Caco-2 (cell line): ENCODE results near the gene CDC14A. TPM values are rescaled to one million over a fixed set of nuclear protein-coding genes. Genes with fewer than 3 reads are reported as not detected.

Source experiments
- BruUV-seq: library from RNA; stranded (reverse); fragments of 400-500 nt; replicated peaks from 2 replicates; lab custom pipeline; 2021; lab: Mats Ljungman, UMichigan
- CTCF ChIA-PET: fragments of 300-600 bp; sonication (Branson Sonifier 250); formaldehyde crosslinking; loops from one replicate; lab custom pipeline; 2022; ENCODE audit warnings: antibody characterized with exemption; lab: Charles Lee
- POLR2A ChIA-PET: fragments of 300-600 bp; sonication (Branson Sonifier 250); formaldehyde crosslinking; loops from one replicate; lab custom pipeline; 2022; ENCODE audit warnings: antibody characterized with exemption; lab: Charles Lee
- DNase-seq, 2 experiments: peaks; one replicate each; pipeline versions ENCODE4 v3.0.0 to v3.0.0-alpha.2; 2020 to 2022
- H3K27me3 ChIP-seq: replicated peaks from 2 replicates; pipeline ENCODE4 v1.6.0; 2011; ENCODE audit warnings: low read length; ENCODE audit not compliant: control insufficient read depth, insufficient read depth
- H3K36me3 ChIP-seq: 2 replicates; pipeline ENCODE4 v1.5.1; 2011; ENCODE audit warnings: low read length; ENCODE audit not compliant: control insufficient read depth, insufficient read depth
- H3K4me1 ChIP-seq: fragments of 250-450 bp; sonication (Bioruptor Pico); 2 replicates; pipeline ENCODE4 v1.5.1; 2020; ENCODE audit warnings: mild to moderate bottlenecking
- H3K4me3 ChIP-seq: 2 replicates; pipeline ENCODE4 v1.5.1; 2011; ENCODE audit warnings: low read depth, mild to moderate bottlenecking, control low read depth, low read length
- H3K9me3 ChIP-seq: fragments of 250-450 bp; sonication (Bioruptor Pico); 2 replicates; pipeline ENCODE4 v1.5.1; 2020; ENCODE audit warnings: mild to moderate bottlenecking, moderate library complexity
- H3K27ac Mint-ChIP-seq: one replicate; pipeline ENCODE4 v1.8.0; 2022; ENCODE audit warnings: mixed read lengths; ENCODE audit not compliant: unreplicated experiment
- H3K27me3 Mint-ChIP-seq: one replicate; pipeline ENCODE4 v1.8.0; 2022; ENCODE audit warnings: mixed read lengths; ENCODE audit not compliant: insufficient read depth, unreplicated experiment
- H3K36me3 Mint-ChIP-seq: one replicate; pipeline ENCODE4 v1.8.0; 2022; ENCODE audit warnings: mild to moderate bottlenecking, mixed read lengths; ENCODE audit not compliant: insufficient read depth, unreplicated experiment
- H3K4me1 Mint-ChIP-seq: one replicate; pipeline ENCODE4 v1.8.0; 2022; ENCODE audit warnings: low read depth, mixed read lengths; ENCODE audit not compliant: unreplicated experiment
- H3K4me3 Mint-ChIP-seq: one replicate; pipeline ENCODE4 v1.8.0; 2022; ENCODE audit warnings: mild to moderate bottlenecking, moderate library complexity, mixed read lengths; ENCODE audit not compliant: unreplicated experiment
- H3K9me3 Mint-ChIP-seq: one replicate; pipeline ENCODE4 v1.8.0; 2022; ENCODE audit warnings: mixed read lengths; ENCODE audit not compliant: unreplicated experiment
- intact Hi-C: fragments of 100-400 bp; cut with micrococcal nuclease; formaldehyde crosslinking; loops from one replicate; pipeline ENCODE4 v1.10.0; 2022; ENCODE audit not compliant: unreplicated experiment
- total RNA-seq: library from RNA; stranded (reverse); gene quantifications from 2 replicates; pipeline ENCODE4 v1.2.3, GENCODE V29; 2022
- TF ChIP-seq, protein P1 (sequence below), 2 experiments: fragments of 200-600 bp in 1 of 2; IDR thresholded peaks; 1 replicate in 1 of 2; 2 replicates in 1 of 2; pipeline versions ENCODE4 v1.5.1 to v1.8.0; 2011 to 2022; ENCODE audit warnings: antibody characterized with exemption in 1 of 2, control low read depth in 1 of 2, inconsistent platforms in 1 of 2, low read depth in 1 of 2, low read length in 1 of 2, mild to moderate bottlenecking in 1 of 2, moderate library complexity in 1 of 2; ENCODE audit not compliant: insufficient read depth in 1 of 2, severe bottlenecking in 1 of 2, unreplicated experiment in 1 of 2

Gene CDC14A
- total RNA-seq, 1 experiment from 2014 or later = 7.3 TPM

DNA sequence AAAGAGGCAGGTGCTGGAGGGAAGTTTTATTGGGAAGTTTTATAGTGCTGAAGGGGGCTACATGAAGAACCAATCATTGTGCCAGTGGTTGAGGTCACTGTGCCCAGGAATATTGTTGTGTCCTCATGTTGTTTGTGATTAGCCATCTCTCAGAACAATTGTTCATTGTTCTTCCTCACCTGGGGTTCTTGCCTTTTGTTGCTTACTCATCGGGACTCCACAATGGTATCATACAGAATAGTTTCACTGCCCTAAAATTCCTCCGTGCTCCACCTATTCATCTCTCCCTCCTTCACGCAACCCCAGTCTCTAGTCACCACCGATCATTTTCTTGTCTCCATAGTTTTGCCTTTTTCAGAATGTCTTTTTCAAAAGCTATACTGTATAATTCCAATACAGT is 38.9 kb upstream of the CDC14A start:
- H3K4me1 Mint-ChIP-seq = no peaks in the 10 kb centered on the region
- no peaks in the 10 kb centered on the region for H3K36me3 Mint-ChIP-seq
- POLR2A ChIA-PET = no interaction called here

DNA sequence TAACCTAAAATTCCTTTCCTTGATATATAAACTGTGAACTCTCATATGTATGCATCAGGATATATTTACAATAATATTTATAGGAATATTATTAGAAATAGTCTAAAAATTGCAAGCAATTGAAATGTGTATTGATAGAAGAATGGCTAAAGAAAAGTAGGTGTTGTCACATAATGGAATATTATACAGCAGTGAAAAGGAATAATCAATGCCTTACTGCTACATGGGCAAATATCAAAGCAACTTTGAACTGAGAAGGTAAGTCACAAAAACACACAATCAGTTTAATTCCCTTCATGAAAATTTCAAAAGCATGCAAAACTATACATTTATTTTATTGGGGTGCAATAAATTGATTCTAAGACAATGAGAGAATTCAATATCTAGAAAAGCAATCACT is 35.7 kb upstream of the CDC14A start:
- TF ChIP-seq, protein P1, sequence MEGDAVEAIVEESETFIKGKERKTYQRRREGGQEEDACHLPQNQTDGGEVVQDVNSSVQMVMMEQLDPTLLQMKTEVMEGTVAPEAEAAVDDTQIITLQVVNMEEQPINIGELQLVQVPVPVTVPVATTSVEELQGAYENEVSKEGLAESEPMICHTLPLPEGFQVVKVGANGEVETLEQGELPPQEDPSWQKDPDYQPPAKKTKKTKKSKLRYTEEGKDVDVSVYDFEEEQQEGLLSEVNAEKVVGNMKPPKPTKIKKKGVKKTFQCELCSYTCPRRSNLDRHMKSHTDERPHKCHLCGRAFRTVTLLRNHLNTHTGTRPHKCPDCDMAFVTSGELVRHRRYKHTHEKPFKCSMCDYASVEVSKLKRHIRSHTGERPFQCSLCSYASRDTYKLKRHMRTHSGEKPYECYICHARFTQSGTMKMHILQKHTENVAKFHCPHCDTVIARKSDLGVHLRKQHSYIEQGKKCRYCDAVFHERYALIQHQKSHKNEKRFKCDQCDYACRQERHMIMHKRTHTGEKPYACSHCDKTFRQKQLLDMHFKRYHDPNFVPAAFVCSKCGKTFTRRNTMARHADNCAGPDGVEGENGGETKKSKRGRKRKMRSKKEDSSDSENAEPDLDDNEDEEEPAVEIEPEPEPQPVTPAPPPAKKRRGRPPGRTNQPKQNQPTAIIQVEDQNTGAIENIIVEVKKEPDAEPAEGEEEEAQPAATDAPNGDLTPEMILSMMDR (IDR thresholded peaks at IDR 0.05; ENCODE audit: insufficient read depth in 1 of 2, low read depth in 1 of 2, low read length in 1 of 2, severe bottlenecking in 1 of 2, unreplicated experiment in 1 of 2) = no peak
- peaks cover 22% of the 10 kb centered on the region for H3K9me3 ChIP-seq
- Mint-ChIP-seq H3K27ac (no peak overlapping the region), H3K4me3 (no peak overlapping the region), H3K9me3 (peaks cover 12% of the 10 kb centered on the region), H3K27me3 (no peaks in the 10 kb centered on the region), H3K36me3 (no peaks in the 10 kb centered on the region), H3K4me1 (peaks cover 7% of the 10 kb centered on the region)
- no peak overlapping the region for H3K4me3 ChIP-seq
- no peak for DNase-seq
- peaks cover 23% of the 10 kb centered on the region for H3K4me1 ChIP-seq
- no TSS peak for BruUV-seq
- H3K27me3 ChIP-seq = no peaks in the 10 kb centered on the region
- POLR2A ChIA-PET = no interaction called here
- CTCF ChIA-PET = no interaction called here
- no peaks in the 10 kb centered on the region for H3K36me3 ChIP-seq
- intact Hi-C loops = no loop called here

More for the DNA sequence above, 38.9 kb upstream of the CDC14A start:
- no peaks in the 10 kb centered on the region for H3K4me1 ChIP-seq
- TF ChIP-seq, protein P1 (IDR thresholded peaks at IDR 0.05; ENCODE audit: insufficient read depth in 1 of 2, low read depth in 1 of 2, low read length in 1 of 2, severe bottlenecking in 1 of 2, unreplicated experiment in 1 of 2) = no peak
- no peak overlapping the region for H3K4me3 ChIP-seq
- Mint-ChIP-seq H3K9me3 (no peaks in the 10 kb centered on the region), H3K27me3 (no peaks in the 10 kb centered on the region), H3K4me3 (no peak overlapping the region), H3K27ac (no peak overlapping the region)
- CTCF ChIA-PET = no interaction called here
- BruUV-seq = no TSS peak
- peaks cover 11% of the 10 kb centered on the region for H3K9me3 ChIP-seq
- H3K27me3 ChIP-seq = no peaks in the 10 kb centered on the region
- DNase-seq = no peak
- intact Hi-C loops = no loop called here
- no peaks in the 10 kb centered on the region for H3K36me3 ChIP-seq

DNA sequence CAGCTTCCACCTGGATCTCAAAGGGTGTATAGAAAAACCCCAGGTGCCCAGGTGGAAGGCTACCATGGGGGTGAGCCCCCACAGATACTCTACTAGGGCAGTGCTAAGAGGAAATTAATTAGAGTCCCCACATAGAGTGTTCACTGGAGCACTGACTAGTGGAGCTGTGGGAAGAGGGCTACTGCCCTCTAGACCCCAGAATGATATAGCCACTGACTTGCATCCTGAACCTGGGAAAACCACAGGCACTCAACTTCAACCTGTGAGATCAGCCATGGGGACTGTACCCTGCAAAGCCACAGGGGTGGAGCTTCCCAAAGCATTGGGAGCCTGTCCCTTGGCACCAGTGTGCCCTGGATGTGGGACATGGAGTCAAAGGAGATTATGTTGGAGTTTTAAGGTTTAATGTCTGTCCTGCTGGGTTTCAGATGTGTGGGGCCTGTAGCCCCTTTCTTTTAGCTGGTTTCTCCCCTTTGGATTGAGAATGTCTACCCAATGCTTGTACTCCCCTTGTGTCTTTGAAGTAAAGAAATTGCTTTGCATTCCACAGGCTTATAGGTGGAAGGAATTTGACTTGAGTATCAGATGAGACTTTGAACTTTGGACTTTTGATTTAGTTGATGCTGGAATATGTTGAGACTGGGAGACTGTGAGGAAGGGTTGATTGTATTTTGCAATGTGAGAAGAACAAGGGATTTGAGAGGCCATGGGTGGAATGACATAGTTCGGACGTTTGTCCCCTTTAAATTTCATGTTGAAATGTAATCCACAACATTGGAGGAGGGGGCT is 31.8 kb upstream of the CDC14A start:
- H3K4me3 ChIP-seq = no peak overlapping the region
- H3K27me3 Mint-ChIP-seq = no peaks in the 10 kb centered on the region
- no peaks in the 10 kb centered on the region for H3K36me3 ChIP-seq
- no peaks in the 10 kb centered on the region for H3K36me3 Mint-ChIP-seq
- BruUV-seq = no TSS peak
- H3K27me3 ChIP-seq = no peaks in the 10 kb centered on the region
- peaks cover 12% of the 10 kb centered on the region for H3K9me3 Mint-ChIP-seq
- TF ChIP-seq, protein P1 (IDR thresholded peaks at IDR 0.05; ENCODE audit: insufficient read depth in 1 of 2, low read depth in 1 of 2, low read length in 1 of 2, severe bottlenecking in 1 of 2, unreplicated experiment in 1 of 2) = no peak
- peaks cover 22% of the 10 kb centered on the region for H3K9me3 ChIP-seq
- H3K4me1 Mint-ChIP-seq = peaks cover 21% of the 10 kb centered on the region
- CTCF ChIA-PET = no interaction called here
- peak; percentile 45 to 52 for DNase-seq
- POLR2A ChIA-PET = interaction anchor here (1.0 kb wide), 1 partner anchor 32 kb away, joined by 3 read pairs; the partner anchor contains the start of gene CDC14A
- intact Hi-C loops = loop anchor here (1.0 kb wide), 1 partner anchor 32 kb away; the partner anchor contains the start of gene CDC14A
- peak overlapping the region; percentile 78 for H3K27ac Mint-ChIP-seq
- H3K4me3 Mint-ChIP-seq = peak overlapping the region; percentile 12
- peaks cover 35% of the 10 kb centered on the region for H3K4me1 ChIP-seq
